DMS53 treated with DMSO at 0.1 percent for 48 hours (cell line): ENCODE results near the gene DYNLT2B.
A peak's percentile ranks its signal among the peaks of the same experiment; 100 is the strongest.
"Not testable (repeated sequence)": the region's sequence is repeated elsewhere in the genome, so short reads cannot be mapped to it uniquely, and the experiment has no call there.

ENCODE experiments used
- DNase-seq: peaks from one replicate; lab custom pipeline; 2025; ENCODE audit not compliant: unreplicated experiment; lab: John Stamatoyannopoulos, UW

The DYNLT2B gene

DNA sequence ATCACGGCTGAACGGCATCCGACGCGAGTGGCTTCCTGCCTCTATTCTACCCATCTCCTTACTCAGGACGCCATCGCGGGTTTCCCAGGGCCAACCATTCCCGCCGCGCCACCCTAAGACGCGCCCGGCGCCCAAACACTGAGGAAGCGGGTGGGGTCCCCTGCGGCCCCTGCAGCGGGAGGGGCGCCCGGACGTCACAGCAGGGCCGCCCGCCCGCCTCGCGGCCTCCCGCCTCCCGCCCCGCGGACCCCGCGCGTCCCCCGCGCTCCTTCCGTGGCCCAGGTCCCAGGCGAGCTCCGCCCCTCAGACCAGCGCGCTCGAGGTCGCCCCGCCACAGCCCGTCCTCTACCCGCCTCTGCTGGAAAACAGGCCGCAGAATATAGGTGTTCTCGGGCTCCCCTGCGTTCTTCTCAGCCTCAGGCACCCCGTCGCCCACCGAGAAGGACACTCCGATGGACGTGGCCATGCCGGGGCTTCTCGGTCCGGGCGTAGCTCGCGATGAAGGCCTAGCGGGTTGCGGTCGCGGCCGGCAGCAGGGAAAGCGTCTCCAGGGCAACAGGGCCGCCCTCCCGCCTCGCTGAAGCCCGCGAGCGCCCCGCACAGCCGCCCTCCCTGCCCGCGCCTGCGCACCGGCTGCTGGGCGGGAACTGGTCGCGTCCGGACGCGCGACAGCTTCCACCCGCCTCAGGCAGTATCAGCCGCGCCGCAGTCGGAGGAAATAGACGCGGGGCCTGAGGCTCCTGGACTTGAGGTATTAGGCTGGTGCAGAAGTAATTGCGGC is at the start of gene DYNLT2B:
DYNLT2B (minus strand) TSS at position 554 of the 781 bp plus-strand sequence; CDS start at position 466, 88 bp downstream.
- peak; percentile 73 for DNase-seq

GRCh38 chr3:196365736-196366135 is 47.7 kb upstream of the DYNLT2B start:
- no peak for DNase-seq

GRCh38 chr3:196360586-196360985 is 42.5 kb upstream of the DYNLT2B start:
- no peak for DNase-seq

- DNase-seq, result not testable (repeated sequence)
These were observed 40.5 kb upstream of the DYNLT2B start for GRCh38 chr3:196358540-196358939.

DNA sequence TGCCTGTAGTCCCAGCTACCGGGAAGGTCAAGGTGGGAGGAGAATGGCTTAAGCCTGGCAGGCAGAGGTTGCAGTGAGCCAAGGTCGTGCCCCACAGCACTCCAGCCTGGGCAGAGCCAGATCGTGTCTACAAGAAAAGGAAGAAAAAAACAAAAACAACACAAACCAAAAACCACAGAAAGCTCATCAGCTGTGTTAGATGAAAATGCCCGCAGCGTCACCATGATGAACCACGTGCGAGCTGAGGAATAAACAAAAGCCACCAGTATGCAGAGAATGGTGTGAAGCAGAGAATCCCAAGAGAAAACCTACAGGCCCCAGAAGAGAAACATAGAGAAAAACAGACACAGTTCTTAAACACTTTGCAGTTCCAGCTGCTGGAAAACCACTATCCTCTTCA is 39.9 kb upstream of the DYNLT2B start:
- no peak for DNase-seq

DNA sequence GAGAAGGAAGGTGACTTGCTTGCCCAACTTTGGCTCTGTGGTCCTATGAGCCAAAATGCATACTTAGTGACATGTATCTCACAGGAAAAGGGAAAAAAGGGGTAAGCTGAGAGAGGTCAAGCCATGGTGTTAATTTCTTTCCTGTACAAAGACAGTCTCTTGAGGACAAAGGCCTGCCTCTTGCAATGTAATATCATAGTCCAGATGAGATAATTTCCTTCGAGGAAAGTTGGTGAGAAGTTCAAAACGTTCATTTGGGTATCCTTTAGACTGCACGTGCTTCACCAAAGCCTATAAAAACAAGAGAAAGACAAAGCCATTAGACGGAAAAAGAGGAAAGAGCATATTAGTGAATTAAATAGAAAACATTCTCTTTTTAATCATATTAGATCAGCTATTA is 38.5 kb upstream of the DYNLT2B start:
- DNase-seq, result no peak

DNA sequence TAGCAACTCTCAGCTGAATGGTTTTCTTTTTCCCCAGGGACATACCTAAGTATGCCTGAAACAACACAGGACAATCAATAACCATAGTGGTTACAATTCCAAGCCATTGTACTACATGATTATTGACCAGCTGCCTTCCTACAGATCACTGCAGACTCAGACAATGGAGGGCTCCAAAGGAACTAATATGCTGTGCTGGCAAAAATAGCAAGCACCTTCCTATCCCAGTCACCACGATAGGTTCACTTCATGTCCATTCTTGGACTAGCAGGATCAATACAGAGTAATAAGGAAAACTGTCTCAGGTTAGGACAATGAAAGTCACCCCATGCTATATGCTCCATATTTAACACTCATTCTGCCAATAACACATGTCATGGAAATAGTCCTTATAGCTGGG is 37.6 kb upstream of the DYNLT2B start:
- DNase-seq, result no peak

DNA sequence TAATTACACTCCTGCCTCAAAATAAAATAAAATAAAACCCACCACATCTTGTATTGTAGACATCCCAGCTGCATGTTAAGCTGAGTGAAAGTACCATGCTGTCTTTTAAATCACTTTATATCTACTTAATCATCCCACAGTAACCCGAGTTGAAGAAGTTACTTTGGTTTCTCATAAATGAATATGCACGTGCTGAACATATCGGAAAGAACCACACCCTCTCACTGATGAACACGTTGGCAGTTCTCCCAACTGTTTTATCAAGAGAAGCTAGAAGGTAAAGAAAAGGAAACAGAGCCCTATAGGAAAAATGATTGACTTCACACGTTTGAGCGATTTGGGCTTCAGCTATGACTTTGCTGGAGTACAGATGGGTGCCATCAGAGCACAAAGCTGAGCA is 36.1 kb upstream of the DYNLT2B start:
- no peak for DNase-seq

DNA sequence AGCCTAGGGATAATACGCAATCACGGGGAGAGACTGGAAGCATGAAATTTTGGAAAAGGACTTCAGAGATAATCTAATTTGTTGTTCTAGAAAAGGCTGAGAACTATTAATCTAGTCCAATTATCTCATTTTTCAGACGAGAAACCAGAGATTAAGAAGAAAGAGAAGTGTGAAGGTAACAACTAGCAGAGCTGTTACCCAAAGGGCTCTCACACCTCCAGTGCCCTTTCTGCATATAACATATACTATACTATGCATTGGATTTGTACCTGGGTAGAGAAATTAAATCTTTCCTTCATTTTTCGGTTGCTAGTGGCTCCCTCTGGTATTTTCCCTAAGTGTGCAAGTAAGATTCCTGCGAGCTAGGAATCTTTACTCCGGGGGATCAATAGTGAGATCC is 33.5 kb upstream of the DYNLT2B start:
- DNase-seq, result no peak

DNA sequence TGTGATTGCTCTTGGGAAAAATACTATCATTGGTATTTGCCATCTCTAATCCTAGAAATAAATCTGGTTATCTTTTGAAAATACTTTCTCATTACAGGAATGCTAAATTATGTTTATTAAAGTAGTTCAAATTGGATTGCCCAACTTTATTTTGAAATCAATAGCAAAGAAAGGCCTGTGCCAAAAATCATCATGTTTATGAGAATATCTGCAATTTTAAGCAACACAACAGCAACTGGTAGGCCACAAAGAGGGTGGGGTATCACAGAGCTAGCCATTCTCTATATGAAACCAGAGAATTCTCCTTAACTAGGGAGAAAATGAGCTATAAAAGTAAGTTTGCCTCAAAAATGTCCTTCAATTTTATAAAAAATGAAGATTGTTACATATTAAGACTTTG is 32.0 kb upstream of the DYNLT2B start:
- DNase-seq, result no peak

- no peak for DNase-seq
These were observed 30.7 kb upstream of the DYNLT2B start for GRCh38 chr3:196348698-196349097.

DNA sequence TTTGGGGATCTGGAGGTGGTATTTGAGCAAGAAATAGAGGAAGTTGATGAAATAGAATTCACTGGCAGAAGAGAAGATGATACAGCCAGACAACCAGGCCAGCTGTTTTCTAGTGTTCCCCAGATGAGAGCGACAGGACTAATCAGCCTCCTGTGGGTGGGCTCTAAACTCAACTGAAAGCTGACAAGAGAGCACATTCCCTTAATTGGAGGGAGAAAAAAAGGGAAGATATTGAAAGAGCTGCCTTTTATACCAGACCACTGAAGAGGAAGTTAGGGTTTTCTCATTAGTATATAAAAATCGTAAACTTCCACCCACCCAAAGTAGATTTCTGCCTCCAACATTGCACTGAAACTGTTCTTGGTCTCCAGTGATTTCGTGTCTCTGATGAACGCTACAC is 26.6 kb upstream of the DYNLT2B start:
- no peak for DNase-seq

- not testable (repeated sequence) for DNase-seq
These were observed 25.9 kb upstream of the DYNLT2B start for GRCh38 chr3:196343917-196344316.

GRCh38 chr3:196341137-196341536 is 23.1 kb upstream of the DYNLT2B start:
- no peak for DNase-seq

DNA sequence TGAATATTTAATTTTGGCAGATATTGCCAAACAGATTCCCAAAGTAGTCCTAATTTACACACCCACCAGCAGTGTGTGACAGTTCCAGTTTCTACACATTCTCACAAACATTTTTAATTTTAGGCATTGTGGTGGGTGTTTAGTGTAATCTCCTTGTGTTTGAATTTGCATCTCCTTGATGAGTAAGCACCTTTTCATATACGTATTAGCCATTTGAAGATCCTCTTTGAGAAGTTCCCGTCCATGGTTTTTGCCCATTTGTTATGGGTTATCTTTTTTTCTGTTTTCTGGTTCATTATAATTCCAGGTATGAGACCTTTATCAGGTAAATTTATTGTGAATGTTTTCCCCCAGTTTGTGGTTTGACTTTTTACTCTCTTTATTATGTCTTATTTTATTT is 22.4 kb upstream of the DYNLT2B start:
- no peak for DNase-seq

GRCh38 chr3:196339493-196340254 is 21.6 kb upstream of the DYNLT2B start:
- DNase-seq, result no peak

- no peak for DNase-seq
These were observed 21.0 kb upstream of the DYNLT2B start for GRCh38 chr3:196339044-196339443.

- no peak for DNase-seq
These were observed 18.5 kb upstream of the DYNLT2B start for GRCh38 chr3:196336319-196337145.

DNA sequence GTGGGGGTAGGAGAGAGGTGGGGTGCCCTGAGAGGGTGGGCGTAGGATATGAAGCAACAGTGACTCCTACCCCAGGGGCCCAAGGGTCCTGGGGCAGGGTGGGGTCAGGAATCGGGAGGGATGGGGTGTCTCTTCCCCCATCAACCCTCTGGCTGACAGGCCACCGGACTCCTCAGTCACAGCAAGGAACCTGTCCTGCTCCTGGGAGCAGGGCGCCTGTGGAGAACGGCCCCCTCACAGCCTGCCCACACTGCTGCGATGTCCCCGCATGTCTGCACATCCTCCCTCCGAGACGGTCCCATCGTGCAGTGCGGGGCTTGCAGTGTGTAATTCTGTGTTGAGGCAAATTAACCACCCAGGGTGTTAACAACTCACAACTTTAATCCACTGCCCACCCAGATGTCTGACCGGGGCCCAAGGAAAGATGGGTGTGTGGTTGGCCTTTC is 17.5 kb upstream of the DYNLT2B start:
- DNase-seq, result no peak

- DNase-seq, result no peak
These were observed 16.9 kb upstream of the DYNLT2B start for GRCh38 chr3:196334982-196335381.

- DNase-seq, result no peak
These were observed 14.1 kb upstream of the DYNLT2B start for GRCh38 chr3:196332168-196332567.
